ENCODE results near the gene UBR3. TPM values are rescaled to one million over a fixed set of nuclear protein-coding genes. Genes with fewer than 3 reads are reported as not detected.
"Not testable (repeated sequence)": the region's sequence is repeated elsewhere in the genome, so short reads cannot be mapped to it uniquely, and the experiment has no call there.

The UBR3 gene
- total RNA-seq, 1 donor from 2014 or later: 23.4 TPM

DNA sequence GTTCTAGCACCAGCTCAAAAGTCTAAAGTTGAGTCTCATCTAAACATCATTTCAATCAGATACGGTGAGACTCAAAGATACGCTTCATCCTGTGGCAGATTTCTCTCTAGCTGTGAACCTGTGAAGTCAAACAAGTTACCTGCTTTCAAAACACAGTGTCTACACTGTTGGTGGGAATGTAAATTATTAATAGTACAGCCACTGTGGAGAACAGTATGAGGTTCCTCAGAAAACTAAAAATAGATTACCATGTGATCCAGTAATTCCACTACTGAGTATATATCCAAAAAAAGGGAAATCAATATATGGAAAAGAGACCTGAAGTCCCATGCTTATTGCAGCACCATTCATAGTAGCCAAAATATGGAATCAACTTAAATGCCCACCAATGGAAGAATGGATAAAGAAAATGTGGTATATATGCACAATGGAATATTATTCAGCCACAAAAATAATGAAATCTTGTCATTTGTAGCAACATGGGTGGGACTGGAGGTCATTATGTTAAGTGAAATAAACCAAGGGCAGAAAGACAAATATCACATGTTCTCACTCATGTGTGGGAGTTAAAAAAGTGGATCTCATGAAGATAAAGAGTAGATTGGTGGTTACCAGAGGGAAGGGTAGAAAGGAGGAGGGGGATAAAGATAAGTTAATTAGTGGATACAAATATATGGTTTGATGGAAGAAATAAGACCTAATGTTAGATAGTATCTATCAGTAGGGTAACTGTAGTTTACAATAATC lies 11.7 kb downstream of the UBR3 start:
- Mint-ChIP-seq H3K27me3 (ENCODE audit: unreplicated experiment) (peaks cover 3% of the 10 kb centered on the region), H3K27ac (ENCODE audit: unreplicated experiment) (no peak overlapping the region), H3K36me3 (ENCODE audit: low read depth, unreplicated experiment) (peaks cover 28% of the 10 kb centered on the region), H3K9me3 (ENCODE audit: unreplicated experiment) (no peaks in the 10 kb centered on the region), H3K4me3 (ENCODE audit: unreplicated experiment) (no peak overlapping the region), H3K4me1 (ENCODE audit: unreplicated experiment) (peaks cover 12% of the 10 kb centered on the region)
- TF ChIP-seq, protein P1, sequence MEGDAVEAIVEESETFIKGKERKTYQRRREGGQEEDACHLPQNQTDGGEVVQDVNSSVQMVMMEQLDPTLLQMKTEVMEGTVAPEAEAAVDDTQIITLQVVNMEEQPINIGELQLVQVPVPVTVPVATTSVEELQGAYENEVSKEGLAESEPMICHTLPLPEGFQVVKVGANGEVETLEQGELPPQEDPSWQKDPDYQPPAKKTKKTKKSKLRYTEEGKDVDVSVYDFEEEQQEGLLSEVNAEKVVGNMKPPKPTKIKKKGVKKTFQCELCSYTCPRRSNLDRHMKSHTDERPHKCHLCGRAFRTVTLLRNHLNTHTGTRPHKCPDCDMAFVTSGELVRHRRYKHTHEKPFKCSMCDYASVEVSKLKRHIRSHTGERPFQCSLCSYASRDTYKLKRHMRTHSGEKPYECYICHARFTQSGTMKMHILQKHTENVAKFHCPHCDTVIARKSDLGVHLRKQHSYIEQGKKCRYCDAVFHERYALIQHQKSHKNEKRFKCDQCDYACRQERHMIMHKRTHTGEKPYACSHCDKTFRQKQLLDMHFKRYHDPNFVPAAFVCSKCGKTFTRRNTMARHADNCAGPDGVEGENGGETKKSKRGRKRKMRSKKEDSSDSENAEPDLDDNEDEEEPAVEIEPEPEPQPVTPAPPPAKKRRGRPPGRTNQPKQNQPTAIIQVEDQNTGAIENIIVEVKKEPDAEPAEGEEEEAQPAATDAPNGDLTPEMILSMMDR (IDR thresholded peaks at IDR 0.05; ENCODE audit: unreplicated experiment): no peak
- DNase-seq (ENCODE audit: low spot score): no peak

DNA sequence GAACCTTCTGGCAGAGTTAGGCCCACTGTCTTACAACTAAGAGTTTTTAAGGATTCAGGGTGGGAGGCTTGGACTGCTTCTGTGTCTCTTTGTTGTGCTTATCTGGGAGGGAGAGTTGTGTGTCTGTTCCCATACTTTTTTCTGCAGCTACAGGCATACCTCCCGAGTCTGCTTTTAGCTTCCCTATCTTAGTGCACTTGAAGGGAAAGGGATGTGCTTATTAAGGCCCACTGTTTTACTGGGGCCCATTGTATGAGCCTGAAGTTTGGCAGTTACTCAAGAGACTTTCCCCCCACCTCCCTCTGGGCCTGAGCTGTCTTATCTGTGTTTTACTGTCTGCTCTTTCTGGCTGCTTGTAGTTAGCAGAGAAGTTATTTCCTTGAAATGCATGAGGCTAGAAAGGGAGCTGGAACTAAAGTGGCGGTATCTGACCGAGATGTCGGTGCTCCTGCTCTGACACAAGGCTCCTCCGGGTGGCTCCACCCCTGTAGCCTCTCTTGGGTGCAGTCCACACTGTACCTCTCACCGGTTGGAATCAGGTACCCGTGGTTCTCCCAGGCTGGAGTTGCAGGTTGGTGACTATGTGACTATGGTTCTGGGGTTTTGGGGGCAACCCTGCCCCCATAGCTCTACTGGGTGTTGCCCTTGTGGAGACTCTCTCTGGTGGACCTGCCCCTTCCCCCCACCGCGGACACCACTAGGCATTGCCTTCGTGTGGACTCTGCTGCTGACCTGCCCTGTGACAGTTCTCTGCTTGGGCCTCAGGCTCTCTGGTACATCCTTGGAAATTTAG lies 12.9 kb downstream of the UBR3 start:
- Mint-ChIP-seq H3K4me1 (ENCODE audit: unreplicated experiment) (peaks cover 12% of the 10 kb centered on the region), H3K9me3 (ENCODE audit: unreplicated experiment) (no peaks in the 10 kb centered on the region), H3K4me3 (ENCODE audit: unreplicated experiment) (no peak overlapping the region), H3K27me3 (ENCODE audit: unreplicated experiment) (peaks cover 3% of the 10 kb centered on the region), H3K27ac (ENCODE audit: unreplicated experiment) (peak overlapping the region; percentile 39), H3K36me3 (ENCODE audit: low read depth, unreplicated experiment) (peaks cover 28% of the 10 kb centered on the region)
- DNase-seq (ENCODE audit: low spot score): no peak
- TF ChIP-seq, protein P1 (IDR thresholded peaks at IDR 0.05; ENCODE audit: unreplicated experiment): no peak

DNA sequence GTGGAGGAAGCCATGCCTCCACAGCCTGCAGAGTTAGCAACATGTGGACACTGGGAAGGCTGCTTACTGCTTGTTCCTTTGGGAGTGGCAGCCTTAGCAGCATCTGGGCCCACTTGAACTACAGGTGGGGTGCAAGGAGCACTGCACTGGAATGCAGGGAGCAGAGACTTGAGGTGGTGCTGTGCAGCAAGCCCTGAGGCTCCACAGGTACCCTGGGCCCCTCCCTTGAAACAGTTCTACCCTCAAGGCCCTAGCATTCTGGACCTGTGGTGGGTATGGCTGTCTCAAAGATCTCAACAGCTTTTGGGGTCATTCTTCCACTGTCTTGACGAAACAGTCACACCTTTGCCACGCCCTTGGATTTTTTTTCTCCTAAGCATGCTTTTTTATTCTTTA lies 13.5 kb downstream of the UBR3 start:
- Mint-ChIP-seq H3K9me3 (ENCODE audit: unreplicated experiment) (no peaks in the 10 kb centered on the region), H3K27ac (ENCODE audit: unreplicated experiment) (no peak overlapping the region), H3K4me1 (ENCODE audit: unreplicated experiment) (peaks cover 12% of the 10 kb centered on the region), H3K27me3 (ENCODE audit: unreplicated experiment) (peaks cover 3% of the 10 kb centered on the region), H3K4me3 (ENCODE audit: unreplicated experiment) (no peak overlapping the region), H3K36me3 (ENCODE audit: low read depth, unreplicated experiment) (peaks cover 28% of the 10 kb centered on the region)
- DNase-seq (ENCODE audit: low spot score): no peak
- TF ChIP-seq, protein P1 (IDR thresholded peaks at IDR 0.05; ENCODE audit: unreplicated experiment): no peak

DNA sequence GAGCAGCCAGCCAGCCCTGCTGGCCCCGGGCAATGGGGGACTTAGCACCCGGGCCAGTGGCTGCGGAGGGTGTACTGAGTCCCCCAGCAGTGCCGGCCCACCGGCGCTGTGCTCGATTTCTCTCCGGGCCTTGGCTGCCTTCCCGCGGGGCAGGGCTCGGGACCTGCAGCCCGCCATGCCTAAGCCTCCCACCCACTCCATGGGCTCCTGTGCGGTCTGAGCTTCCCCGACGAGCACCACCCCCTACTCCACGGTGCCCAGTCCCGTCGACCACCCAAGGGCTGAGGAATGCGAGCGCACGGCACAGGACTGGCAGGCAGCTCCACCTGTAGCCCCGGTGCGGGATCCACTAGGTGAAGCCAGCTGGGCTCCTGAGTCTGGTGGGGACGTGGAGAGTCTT lies 14.4 kb downstream of the UBR3 start:
- not testable (repeated sequence) for H3K27me3 Mint-ChIP-seq (ENCODE audit: unreplicated experiment); H3K4me3 Mint-ChIP-seq (ENCODE audit: unreplicated experiment); H3K9me3 Mint-ChIP-seq (ENCODE audit: unreplicated experiment); DNase-seq (ENCODE audit: low spot score); H3K27ac Mint-ChIP-seq (ENCODE audit: unreplicated experiment)
- peaks cover 28% of the 10 kb centered on the region for H3K36me3 Mint-ChIP-seq (ENCODE audit: low read depth, unreplicated experiment)
- H3K4me1 Mint-ChIP-seq (ENCODE audit: unreplicated experiment): peaks cover 12% of the 10 kb centered on the region

DNA sequence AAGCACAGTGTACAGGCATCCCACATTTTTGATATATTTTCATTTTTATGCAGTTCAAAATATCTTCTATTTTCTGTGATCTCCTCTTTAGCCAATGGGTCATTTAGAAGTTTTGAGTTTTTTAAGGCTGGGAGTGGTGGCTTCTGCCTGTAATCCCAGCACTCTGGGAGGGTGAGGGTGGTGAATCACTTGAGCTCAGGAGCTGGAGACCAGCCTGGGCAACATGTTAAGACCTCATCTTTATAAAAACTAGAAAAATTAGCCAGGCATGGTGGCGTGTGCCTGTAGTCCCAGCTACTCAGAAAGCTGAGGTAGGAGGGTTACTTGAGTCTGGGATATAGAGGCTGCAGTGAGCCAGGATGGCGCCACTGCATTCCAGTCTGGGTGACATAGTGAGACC lies 17.8 kb downstream of the UBR3 start:
- Mint-ChIP-seq H3K9me3 (ENCODE audit: unreplicated experiment) (no peaks in the 10 kb centered on the region), H3K27me3 (ENCODE audit: unreplicated experiment) (peaks cover 2% of the 10 kb centered on the region), H3K4me1 (ENCODE audit: unreplicated experiment) (peaks cover 11% of the 10 kb centered on the region), H3K4me3 (ENCODE audit: unreplicated experiment) (no peak overlapping the region), H3K27ac (ENCODE audit: unreplicated experiment) (no peak overlapping the region), H3K36me3 (ENCODE audit: low read depth, unreplicated experiment) (peaks cover 18% of the 10 kb centered on the region)
- DNase-seq (ENCODE audit: low spot score): no peak
- TF ChIP-seq, protein P1 (IDR thresholded peaks at IDR 0.05; ENCODE audit: unreplicated experiment): no peak

DNA sequence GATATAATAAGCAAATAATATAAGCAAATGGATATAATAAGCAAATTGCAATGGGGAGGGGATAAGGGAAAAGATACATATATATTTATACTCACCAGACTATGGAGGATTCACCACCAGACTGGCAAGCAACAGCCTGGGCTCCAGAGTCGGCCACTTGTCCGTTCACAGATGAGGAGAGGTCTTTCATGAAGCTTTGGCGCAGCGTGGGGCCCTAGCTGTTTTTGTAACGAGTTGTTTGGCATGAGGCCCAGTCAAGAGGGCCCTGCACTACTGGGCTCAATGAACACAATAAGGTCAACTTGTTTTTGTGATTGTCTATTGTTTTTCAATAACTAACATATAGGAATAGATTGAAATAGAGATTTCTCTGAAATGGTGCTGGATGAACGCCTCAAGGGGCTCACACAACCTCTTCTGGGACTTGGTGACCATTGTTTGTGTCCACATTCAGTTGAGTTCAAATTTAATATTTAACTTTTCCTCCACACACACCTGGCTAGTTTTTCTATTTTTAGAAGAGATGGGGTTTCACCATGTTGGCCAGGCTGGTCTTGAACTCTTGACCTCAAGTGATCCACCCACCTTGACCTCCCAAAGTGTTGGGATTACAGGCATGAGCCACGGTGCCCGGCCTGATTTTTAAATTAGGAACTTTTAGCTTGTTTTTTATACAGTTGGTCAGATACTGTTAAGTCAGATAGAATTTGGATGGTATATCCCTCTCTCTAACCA lies 21.9 kb downstream of the UBR3 start:
- H3K4me3 Mint-ChIP-seq (ENCODE audit: unreplicated experiment); H3K27ac Mint-ChIP-seq (ENCODE audit: unreplicated experiment); H3K27me3 Mint-ChIP-seq (ENCODE audit: unreplicated experiment); H3K36me3 Mint-ChIP-seq (ENCODE audit: low read depth, unreplicated experiment); DNase-seq (ENCODE audit: low spot score); H3K9me3 Mint-ChIP-seq (ENCODE audit: unreplicated experiment); H3K4me1 Mint-ChIP-seq (ENCODE audit: unreplicated experiment): not testable (repeated sequence)

Measured in endothelial cell (in vitro differentiated cells).